Measurements from ENCODE around the gene UBE2J2. TPM values are rescaled to one million over a fixed set of nuclear protein-coding genes. Genes with fewer than 3 reads are reported as not detected.

Gene UBE2J2
- total RNA-seq, 1 experiment from 2014 or later: 182 TPM

GRCh38 chr1:1315435-1315954 is 41.8 kb upstream of the UBE2J2 start:
- Histone ChIP-seq H3K4me2 (ENCODE audit: low read length) (no peak overlapping the region), H3K36me3 (ENCODE audit: low read depth, low read length) (peaks cover 54% of the 10 kb centered on the region), H3K4me3 (ENCODE audit: low read length) (no peak overlapping the region), H3K9me2 (replicated peaks; ENCODE audit: low read length) (no peaks in the 10 kb centered on the region), H4K20me1 (ENCODE audit: low read length) (0 out of 2 replicates have a peak, but pooled peaks cover 3% of the 10 kb centered on the region), H3K27ac (ENCODE audit: low read length) (no peak overlapping the region), H3K79me2 (ENCODE audit: low read length) (peaks cover 60% of the 10 kb centered on the region), H2AFZ (ENCODE audit: low read length) (no peak overlapping the region), H3K9me3 (ENCODE audit: low read length) (no peaks in the 10 kb centered on the region), H3K9ac (ENCODE audit: low read length) (no peak overlapping the region), H3K27me3 (ENCODE audit: low read length) (no peaks in the 10 kb centered on the region), H3K4me1 (ENCODE audit: insufficient read depth, low read length) (peaks cover 30% of the 10 kb centered on the region), H3F3A (ENCODE audit: low read length, unreplicated experiment) (peaks cover 9% of the 10 kb centered on the region)
- ATAC-seq: no peak
- ChIA-PET POLR2A (ENCODE audit: unreplicated experiment) (no interaction called here), CTCF (no interaction called here)
- TF ChIP-seq EZH2 (IDR thresholded peaks at IDR 0.05; ENCODE audit: low read length, unreplicated experiment) (no peak), EZH2phosphoT487 (IDR thresholded peaks at IDR 0.05; ENCODE audit: borderline replicate concordance, low read length) (no peak), CTCF (conservative IDR thresholded peaks at IDR 0.05; ENCODE audit: low read depth, low read length) (no peak)
- no TSS peak for BruUV-seq (replicated peaks)
- no peak for DNase-seq
- intact Hi-C loops (cut with micrococcal nuclease): no loop called here

GRCh38 chr1:1314678-1315335 is 41.2 kb upstream of the UBE2J2 start:
- H3K4me3 ChIP-seq (ENCODE audit: low read length): no peak overlapping the region
- H3K9ac ChIP-seq (ENCODE audit: low read length): no peak overlapping the region
- no peak for TF ChIP-seq CTCF (conservative IDR thresholded peaks at IDR 0.05; ENCODE audit: low read depth, low read length)
- no peak for TF ChIP-seq EZH2 (IDR thresholded peaks at IDR 0.05; ENCODE audit: low read length, unreplicated experiment)
- H2AFZ ChIP-seq (ENCODE audit: low read length): no peak overlapping the region
- H3K27me3 ChIP-seq (ENCODE audit: low read length): no peaks in the 10 kb centered on the region
- peaks cover 48% of the 10 kb centered on the region for H3K36me3 ChIP-seq (ENCODE audit: low read depth, low read length)
- no peak for DNase-seq
- H3K9me3 ChIP-seq (ENCODE audit: low read length): no peaks in the 10 kb centered on the region
- ChIA-PET CTCF (no interaction called here), POLR2A (ENCODE audit: unreplicated experiment) (no interaction called here)
- H3K4me2 ChIP-seq (ENCODE audit: low read length): no peak overlapping the region
- ATAC-seq: no peak
- no TSS peak for BruUV-seq (replicated peaks)
- peaks cover 32% of the 10 kb centered on the region for H3K4me1 ChIP-seq (ENCODE audit: insufficient read depth, low read length)
- intact Hi-C loops (cut with micrococcal nuclease): no loop called here
- peaks cover 9% of the 10 kb centered on the region for H3F3A ChIP-seq (ENCODE audit: low read length, unreplicated experiment)
- H3K79me2 ChIP-seq (ENCODE audit: low read length): peaks cover 60% of the 10 kb centered on the region
- no peaks in the 10 kb centered on the region for H3K9me2 ChIP-seq (replicated peaks; ENCODE audit: low read length)
- H3K27ac ChIP-seq (ENCODE audit: low read length): no peak overlapping the region
- H4K20me1 ChIP-seq (ENCODE audit: low read length): peaks cover 7% of the 10 kb centered on the region; the same call in 1 of the 2 replicates

GRCh38 chr1:1314237-1314586 is 40.6 kb upstream of the UBE2J2 start:
- TF ChIP-seq CTCF (conservative IDR thresholded peaks at IDR 0.05; ENCODE audit: low read depth, low read length): no peak
- no peak for TF ChIP-seq EZH2 (IDR thresholded peaks at IDR 0.05; ENCODE audit: low read length, unreplicated experiment)
- no peak for TF ChIP-seq EZH2phosphoT487 (IDR thresholded peaks at IDR 0.05; ENCODE audit: borderline replicate concordance, low read length)
- Histone ChIP-seq H3K9me3 (ENCODE audit: low read length) (no peaks in the 10 kb centered on the region), H3K9me2 (replicated peaks; ENCODE audit: low read length) (no peaks in the 10 kb centered on the region), H3K4me1 (ENCODE audit: insufficient read depth, low read length) (peaks cover 31% of the 10 kb centered on the region), H2AFZ (ENCODE audit: low read length) (no peak overlapping the region), H4K20me1 (ENCODE audit: low read length) (peaks cover 7% of the 10 kb centered on the region; the same call in 1 of the 2 replicates), H3K4me3 (ENCODE audit: low read length) (no peak overlapping the region), H3K27me3 (ENCODE audit: low read length) (no peaks in the 10 kb centered on the region), H3F3A (ENCODE audit: low read length, unreplicated experiment) (peaks cover 9% of the 10 kb centered on the region), H3K4me2 (ENCODE audit: low read length) (no peak overlapping the region), H3K36me3 (ENCODE audit: low read depth, low read length) (peaks cover 43% of the 10 kb centered on the region), H3K79me2 (ENCODE audit: low read length) (peaks cover 60% of the 10 kb centered on the region), H3K9ac (ENCODE audit: low read length) (no peak overlapping the region), H3K27ac (ENCODE audit: low read length) (no peak overlapping the region)
- ATAC-seq: no peak
- ChIA-PET POLR2A (ENCODE audit: unreplicated experiment) (no interaction called here), CTCF (no interaction called here)
- DNase-seq: no peak
- no TSS peak for BruUV-seq (replicated peaks)
- intact Hi-C loops (cut with micrococcal nuclease): no loop called here

All from PC-3 (cell line).